ENCODE measurements around the gene STRADB. TPM values are rescaled to one million over a fixed set of nuclear protein-coding genes. Genes with fewer than 3 reads are reported as not detected.

Gene STRADB
- total RNA-seq, 1 donor = 43.1 TPM

GRCh38 chr2:201484805-201485204 is 33.3 kb downstream of the STRADB start:
- H4K20me1 ChIP-seq (ENCODE audit: insufficient read depth, low read length) = no peaks in the 10 kb centered on the region
- TF ChIP-seq, protein P1, sequence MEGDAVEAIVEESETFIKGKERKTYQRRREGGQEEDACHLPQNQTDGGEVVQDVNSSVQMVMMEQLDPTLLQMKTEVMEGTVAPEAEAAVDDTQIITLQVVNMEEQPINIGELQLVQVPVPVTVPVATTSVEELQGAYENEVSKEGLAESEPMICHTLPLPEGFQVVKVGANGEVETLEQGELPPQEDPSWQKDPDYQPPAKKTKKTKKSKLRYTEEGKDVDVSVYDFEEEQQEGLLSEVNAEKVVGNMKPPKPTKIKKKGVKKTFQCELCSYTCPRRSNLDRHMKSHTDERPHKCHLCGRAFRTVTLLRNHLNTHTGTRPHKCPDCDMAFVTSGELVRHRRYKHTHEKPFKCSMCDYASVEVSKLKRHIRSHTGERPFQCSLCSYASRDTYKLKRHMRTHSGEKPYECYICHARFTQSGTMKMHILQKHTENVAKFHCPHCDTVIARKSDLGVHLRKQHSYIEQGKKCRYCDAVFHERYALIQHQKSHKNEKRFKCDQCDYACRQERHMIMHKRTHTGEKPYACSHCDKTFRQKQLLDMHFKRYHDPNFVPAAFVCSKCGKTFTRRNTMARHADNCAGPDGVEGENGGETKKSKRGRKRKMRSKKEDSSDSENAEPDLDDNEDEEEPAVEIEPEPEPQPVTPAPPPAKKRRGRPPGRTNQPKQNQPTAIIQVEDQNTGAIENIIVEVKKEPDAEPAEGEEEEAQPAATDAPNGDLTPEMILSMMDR (IDR thresholded peaks at IDR 0.05; ENCODE audit: extremely low read depth, low read depth, low read length) = no peak
- DNase-seq (ENCODE audit: insufficient read length, low spot score, missing footprints) = no peak

GRCh38 chr2:201490291-201490690 is 38.8 kb downstream of the STRADB start:
- Histone ChIP-seq H4K20me1 (ENCODE audit: insufficient read depth, low read length) (no peaks in the 10 kb centered on the region), H3K4me1 (ENCODE audit: insufficient read depth, low read length) (no peaks in the 10 kb centered on the region), H2AFZ (ENCODE audit: low read length) (no peak overlapping the region), H3K4me2 (ENCODE audit: insufficient read depth, low read length) (no peak overlapping the region), H3K79me2 (ENCODE audit: insufficient read depth, low read length) (no peaks in the 10 kb centered on the region), H3K36me3 (ENCODE audit: insufficient read depth, low read length) (no peaks in the 10 kb centered on the region), H3K27ac (ENCODE audit: low read depth, low read length) (no peak overlapping the region), H3K4me3 (ENCODE audit: insufficient read depth, low read length) (no peak overlapping the region), H3K9me3 (ENCODE audit: low read depth, low read length) (no peaks in the 10 kb centered on the region), H3K27me3 (ENCODE audit: insufficient read depth, low read length) (no peaks in the 10 kb centered on the region)
- TF ChIP-seq, protein P1 (IDR thresholded peaks at IDR 0.05; ENCODE audit: extremely low read depth, low read depth, low read length) = no peak
- DNase-seq (ENCODE audit: insufficient read length, low spot score, missing footprints) = no peak

More at GRCh38 chr2:201484805-201485204, 33.3 kb downstream of the STRADB start:
- Histone ChIP-seq H3K27ac (ENCODE audit: low read depth, low read length) (no peak overlapping the region), H3K27me3 (ENCODE audit: insufficient read depth, low read length) (no peaks in the 10 kb centered on the region), H3K79me2 (ENCODE audit: insufficient read depth, low read length) (no peaks in the 10 kb centered on the region), H2AFZ (ENCODE audit: low read length) (no peak overlapping the region), H3K4me1 (ENCODE audit: insufficient read depth, low read length) (no peaks in the 10 kb centered on the region), H3K4me3 (ENCODE audit: insufficient read depth, low read length) (no peak overlapping the region), H3K9me3 (ENCODE audit: low read depth, low read length) (no peaks in the 10 kb centered on the region), H3K4me2 (ENCODE audit: insufficient read depth, low read length) (no peak overlapping the region), H3K36me3 (ENCODE audit: insufficient read depth, low read length) (peaks cover 9% of the 10 kb centered on the region)

GRCh38 chr2:201496785-201497184 is 45.2 kb downstream of the STRADB start:
- Histone ChIP-seq H3K9me3 (ENCODE audit: low read depth, low read length) (no peaks in the 10 kb centered on the region), H3K4me1 (ENCODE audit: insufficient read depth, low read length) (no peaks in the 10 kb centered on the region), H3K4me2 (ENCODE audit: insufficient read depth, low read length) (no peak overlapping the region), H2AFZ (ENCODE audit: low read length) (no peak overlapping the region), H3K27me3 (ENCODE audit: insufficient read depth, low read length) (no peaks in the 10 kb centered on the region), H3K79me2 (ENCODE audit: insufficient read depth, low read length) (no peaks in the 10 kb centered on the region), H3K27ac (ENCODE audit: low read depth, low read length) (no peak overlapping the region), H3K4me3 (ENCODE audit: insufficient read depth, low read length) (no peak overlapping the region), H4K20me1 (ENCODE audit: insufficient read depth, low read length) (no peaks in the 10 kb centered on the region), H3K36me3 (ENCODE audit: insufficient read depth, low read length) (no peaks in the 10 kb centered on the region)
- TF ChIP-seq, protein P1 (IDR thresholded peaks at IDR 0.05; ENCODE audit: extremely low read depth, low read depth, low read length) = no peak
- no peak for DNase-seq (ENCODE audit: insufficient read length, low spot score, missing footprints)

- no peaks in the 10 kb centered on the region for H4K20me1 ChIP-seq (ENCODE audit: insufficient read depth, low read length)
- no peaks in the 10 kb centered on the region for H3K27me3 ChIP-seq (ENCODE audit: insufficient read depth, low read length)
- H2AFZ ChIP-seq (ENCODE audit: low read length) = no peak overlapping the region
- no peaks in the 10 kb centered on the region for H3K4me1 ChIP-seq (ENCODE audit: insufficient read depth, low read length)
- no peak overlapping the region for H3K4me3 ChIP-seq (ENCODE audit: insufficient read depth, low read length)
- DNase-seq (ENCODE audit: insufficient read length, low spot score, missing footprints) = peak; percentile 31
- TF ChIP-seq, protein P1 (IDR thresholded peaks at IDR 0.05; ENCODE audit: extremely low read depth, low read depth, low read length) = no peak
- H3K36me3 ChIP-seq (ENCODE audit: insufficient read depth, low read length) = no peaks in the 10 kb centered on the region
- H3K27ac ChIP-seq (ENCODE audit: low read depth, low read length) = no peak overlapping the region
- H3K4me2 ChIP-seq (ENCODE audit: insufficient read depth, low read length) = no peak overlapping the region
- H3K79me2 ChIP-seq (ENCODE audit: insufficient read depth, low read length) = no peaks in the 10 kb centered on the region
- no peaks in the 10 kb centered on the region for H3K9me3 ChIP-seq (ENCODE audit: low read depth, low read length)
Measured at GRCh38 chr2:201500534-201500933, 49.0 kb downstream of the STRADB start.

Measured in osteoblast (primary cell).